SK-N-SH treated with all-trans-retinoic acid at 6 μM for 48 hours (cell line): Measurements from ENCODE around the gene ENO2.

Source experiments
- ATAC-seq: fragments of 200-7000 bp; cut with Tn5 transposase; 3 replicates; pipeline ENCODE4 v1.9.1; 2020; ENCODE audit warnings: mild to moderate bottlenecking, moderate library complexity
- ARNTL ChIP-seq: fragments of 450-650 bp; formaldehyde crosslinking; IDR thresholded peaks from 2 replicates; pipeline ENCODE4 v1.5.0; 2020; ENCODE audit warnings: low read depth, mild to moderate bottlenecking, moderate library complexity, borderline replicate concordance
- CSDC2 ChIP-seq: fragments of 250-450 bp; sonication (Bioruptor Pico); IDR thresholded peaks from 2 replicates; pipeline ENCODE4 v1.5.0; 2020; ENCODE audit warnings: mild to moderate bottlenecking, moderate library complexity
- ESRRG ChIP-seq: fragments of 250-450 bp; sonication (Bioruptor Pico); IDR thresholded peaks from 2 replicates; pipeline ENCODE4 v1.6.1; 2021; ENCODE audit warnings: mild to moderate bottlenecking
- GLIS3 ChIP-seq: fragments of 250-450 bp; sonication (Bioruptor Pico); IDR thresholded peaks from 2 replicates; pipeline ENCODE4 v1.5.0; 2020; ENCODE audit warnings: mild to moderate bottlenecking, moderate library complexity
- OSR1 ChIP-seq: fragments of 250-450 bp; sonication (Bioruptor Pico); IDR thresholded peaks from 2 replicates; pipeline ENCODE4 v1.8.0; 2022; ENCODE audit warnings: moderate library complexity, mild to moderate bottlenecking, inconsistent platforms
- PPARA ChIP-seq: fragments of 250-450 bp; sonication (Bioruptor Pico); IDR thresholded peaks from 2 replicates; pipeline ENCODE4 v1.5.0; 2020; ENCODE audit warnings: mild to moderate bottlenecking, borderline replicate concordance
- RARB ChIP-seq: fragments of 250-450 bp; sonication (Bioruptor Pico); IDR thresholded peaks from 2 replicates; pipeline ENCODE4 v1.8.0; 2021; ENCODE audit warnings: mild to moderate bottlenecking, moderate library complexity
- SNAI2 ChIP-seq: fragments of 250-450 bp; sonication (Bioruptor Pico); IDR thresholded peaks from 2 replicates; pipeline ENCODE4 v1.5.0; 2020; ENCODE audit warnings: mild to moderate bottlenecking, moderate library complexity
- TCF4 ChIP-seq: fragments of 250-450 bp; sonication (Bioruptor Pico); IDR thresholded peaks from 2 replicates; pipeline ENCODE4 v1.8.0; 2021; ENCODE audit warnings: mild to moderate bottlenecking, moderate library complexity, borderline replicate concordance
- TOX ChIP-seq: fragments of 250-450 bp; sonication (Bioruptor Pico); IDR thresholded peaks from 2 replicates; pipeline ENCODE4 v1.8.0; 2021; ENCODE audit warnings: mild to moderate bottlenecking, moderate library complexity, borderline replicate concordance
- ZC3H10 ChIP-seq: fragments of 250-450 bp; sonication (Bioruptor Pico); IDR thresholded peaks from 2 replicates; pipeline ENCODE4 v1.5.1; 2021; ENCODE audit warnings: mild to moderate bottlenecking, moderate library complexity
- ZFP3 ChIP-seq: fragments of 250-450 bp; sonication (Bioruptor Pico); IDR thresholded peaks from 2 replicates; pipeline ENCODE4 v1.5.0; 2020; ENCODE audit warnings: mild to moderate bottlenecking, moderate library complexity
- ZNF565 ChIP-seq: fragments of 450-650 bp; formaldehyde crosslinking; conservative IDR thresholded peaks from 2 replicates; pipeline ENCODE4 v1.5.0; 2020; ENCODE audit warnings: low read depth, mild to moderate bottlenecking, moderate library complexity
- ZNF70 ChIP-seq: fragments of 450-650 bp; formaldehyde crosslinking; IDR thresholded peaks from 2 replicates; pipeline ENCODE4 v1.5.0; 2020; ENCODE audit warnings: mild to moderate bottlenecking, moderate library complexity
- ZNF8 ChIP-seq: fragments of 450-650 bp; formaldehyde crosslinking; IDR thresholded peaks from 2 replicates; pipeline ENCODE4 v1.5.0; 2020; ENCODE audit warnings: mild to moderate bottlenecking, moderate library complexity
- TF ChIP-seq, protein P1 (sequence below): fragments of 250-450 bp; sonication (Bioruptor Pico); IDR thresholded peaks from 2 replicates; pipeline ENCODE4 v1.5.1; 2020; ENCODE audit warnings: low read depth, mild to moderate bottlenecking, moderate library complexity
- TF ChIP-seq, protein P2 (sequence below): fragments of 250-450 bp; sonication (Bioruptor Pico); IDR thresholded peaks from 2 replicates; pipeline ENCODE4 v1.8.0; 2020; ENCODE audit warnings: mild to moderate bottlenecking, moderate library complexity, borderline replicate concordance
- TF ChIP-seq, protein P3 (sequence below): fragments of 250-450 bp; sonication (Bioruptor Pico); IDR thresholded peaks from 2 replicates; pipeline ENCODE4 v1.8.0; 2021; ENCODE audit warnings: low read depth, mild to moderate bottlenecking, moderate library complexity, borderline replicate concordance
- TF ChIP-seq, protein P4 (sequence below): fragments of 250-450 bp; sonication (Bioruptor Pico); IDR thresholded peaks from 2 replicates; pipeline ENCODE4 v1.5.0; 2020; ENCODE audit warnings: mild to moderate bottlenecking, moderate library complexity
- TF ChIP-seq, protein P5 (sequence below): fragments of 250-450 bp; sonication (Bioruptor Pico); IDR thresholded peaks from 2 replicates; pipeline ENCODE4 v1.5.1; 2021; ENCODE audit warnings: mild to moderate bottlenecking, moderate library complexity

The ENO2 gene

DNA sequence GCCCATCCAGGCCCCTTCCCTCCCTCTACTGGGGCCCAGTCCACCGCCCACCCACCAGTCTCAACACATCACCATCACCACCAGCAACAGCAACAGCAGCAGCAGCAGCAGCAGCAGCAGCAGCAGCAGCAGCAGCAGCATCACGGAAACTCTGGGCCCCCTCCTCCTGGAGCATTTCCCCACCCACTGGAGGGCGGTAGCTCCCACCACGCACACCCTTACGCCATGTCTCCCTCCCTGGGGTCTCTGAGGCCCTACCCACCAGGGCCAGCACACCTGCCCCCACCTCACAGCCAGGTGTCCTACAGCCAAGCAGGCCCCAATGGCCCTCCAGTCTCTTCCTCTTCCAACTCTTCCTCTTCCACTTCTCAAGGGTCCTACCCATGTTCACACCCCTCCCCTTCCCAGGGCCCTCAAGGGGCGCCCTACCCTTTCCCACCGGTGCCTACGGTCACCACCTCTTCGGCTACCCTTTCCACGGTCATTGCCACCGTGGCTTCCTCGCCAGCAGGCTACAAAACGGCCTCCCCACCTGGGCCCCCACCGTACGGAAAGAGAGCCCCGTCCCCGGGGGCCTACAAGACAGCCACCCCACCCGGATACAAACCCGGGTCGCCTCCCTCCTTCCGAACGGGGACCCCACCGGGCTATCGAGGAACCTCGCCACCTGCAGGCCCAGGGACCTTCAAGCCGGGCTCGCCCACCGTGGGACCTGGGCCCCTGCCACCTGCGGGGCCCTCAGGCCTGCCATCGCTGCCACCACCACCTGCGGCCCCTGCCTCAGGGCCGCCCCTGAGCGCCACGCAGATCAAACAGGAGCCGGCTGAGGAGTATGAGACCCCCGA, 22.5 kb downstream of the ENO2 start (continued):
- TF ChIP-seq, protein P1, sequence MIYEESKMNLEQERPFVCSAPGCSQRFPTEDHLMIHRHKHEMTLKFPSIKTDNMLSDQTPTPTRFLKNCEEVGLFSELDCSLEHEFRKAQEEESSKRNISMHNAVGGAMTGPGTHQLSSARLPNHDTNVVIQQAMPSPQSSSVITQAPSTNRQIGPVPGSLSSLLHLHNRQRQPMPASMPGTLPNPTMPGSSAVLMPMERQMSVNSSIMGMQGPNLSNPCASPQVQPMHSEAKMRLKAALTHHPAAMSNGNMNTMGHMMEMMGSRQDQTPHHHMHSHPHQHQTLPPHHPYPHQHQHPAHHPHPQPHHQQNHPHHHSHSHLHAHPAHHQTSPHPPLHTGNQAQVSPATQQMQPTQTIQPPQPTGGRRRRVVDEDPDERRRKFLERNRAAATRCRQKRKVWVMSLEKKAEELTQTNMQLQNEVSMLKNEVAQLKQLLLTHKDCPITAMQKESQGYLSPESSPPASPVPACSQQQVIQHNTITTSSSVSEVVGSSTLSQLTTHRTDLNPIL (CRISPR knock-in tag) = no peak
- TF ChIP-seq, protein P2, sequence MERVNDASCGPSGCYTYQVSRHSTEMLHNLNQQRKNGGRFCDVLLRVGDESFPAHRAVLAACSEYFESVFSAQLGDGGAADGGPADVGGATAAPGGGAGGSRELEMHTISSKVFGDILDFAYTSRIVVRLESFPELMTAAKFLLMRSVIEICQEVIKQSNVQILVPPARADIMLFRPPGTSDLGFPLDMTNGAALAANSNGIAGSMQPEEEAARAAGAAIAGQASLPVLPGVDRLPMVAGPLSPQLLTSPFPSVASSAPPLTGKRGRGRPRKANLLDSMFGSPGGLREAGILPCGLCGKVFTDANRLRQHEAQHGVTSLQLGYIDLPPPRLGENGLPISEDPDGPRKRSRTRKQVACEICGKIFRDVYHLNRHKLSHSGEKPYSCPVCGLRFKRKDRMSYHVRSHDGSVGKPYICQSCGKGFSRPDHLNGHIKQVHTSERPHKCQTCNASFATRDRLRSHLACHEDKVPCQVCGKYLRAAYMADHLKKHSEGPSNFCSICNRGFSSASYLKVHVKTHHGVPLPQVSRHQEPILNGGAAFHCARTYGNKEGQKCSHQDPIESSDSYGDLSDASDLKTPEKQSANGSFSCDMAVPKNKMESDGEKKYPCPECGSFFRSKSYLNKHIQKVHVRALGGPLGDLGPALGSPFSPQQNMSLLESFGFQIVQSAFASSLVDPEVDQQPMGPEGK (CRISPR knock-in tag) = no peak
- TF ChIP-seq SNAI2 (CRISPR knock-in tag) = no peak
- TF ChIP-seq, protein P3, sequence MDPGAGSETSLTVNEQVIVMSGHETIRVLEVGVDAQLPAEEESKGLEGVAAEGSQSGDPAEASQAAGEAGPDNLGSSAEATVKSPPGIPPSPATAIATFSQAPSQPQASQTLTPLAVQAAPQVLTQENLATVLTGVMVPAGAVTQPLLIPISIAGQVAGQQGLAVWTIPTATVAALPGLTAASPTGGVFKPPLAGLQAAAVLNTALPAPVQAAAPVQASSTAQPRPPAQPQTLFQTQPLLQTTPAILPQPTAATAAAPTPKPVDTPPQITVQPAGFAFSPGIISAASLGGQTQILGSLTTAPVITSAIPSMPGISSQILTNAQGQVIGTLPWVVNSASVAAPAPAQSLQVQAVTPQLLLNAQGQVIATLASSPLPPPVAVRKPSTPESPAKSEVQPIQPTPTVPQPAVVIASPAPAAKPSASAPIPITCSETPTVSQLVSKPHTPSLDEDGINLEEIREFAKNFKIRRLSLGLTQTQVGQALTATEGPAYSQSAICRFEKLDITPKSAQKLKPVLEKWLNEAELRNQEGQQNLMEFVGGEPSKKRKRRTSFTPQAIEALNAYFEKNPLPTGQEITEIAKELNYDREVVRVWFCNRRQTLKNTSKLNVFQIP = no peak
- no peak for TF ChIP-seq TOX (CRISPR knock-in tag)
- no peak for TF ChIP-seq ESRRG (CRISPR knock-in tag)

DNA sequence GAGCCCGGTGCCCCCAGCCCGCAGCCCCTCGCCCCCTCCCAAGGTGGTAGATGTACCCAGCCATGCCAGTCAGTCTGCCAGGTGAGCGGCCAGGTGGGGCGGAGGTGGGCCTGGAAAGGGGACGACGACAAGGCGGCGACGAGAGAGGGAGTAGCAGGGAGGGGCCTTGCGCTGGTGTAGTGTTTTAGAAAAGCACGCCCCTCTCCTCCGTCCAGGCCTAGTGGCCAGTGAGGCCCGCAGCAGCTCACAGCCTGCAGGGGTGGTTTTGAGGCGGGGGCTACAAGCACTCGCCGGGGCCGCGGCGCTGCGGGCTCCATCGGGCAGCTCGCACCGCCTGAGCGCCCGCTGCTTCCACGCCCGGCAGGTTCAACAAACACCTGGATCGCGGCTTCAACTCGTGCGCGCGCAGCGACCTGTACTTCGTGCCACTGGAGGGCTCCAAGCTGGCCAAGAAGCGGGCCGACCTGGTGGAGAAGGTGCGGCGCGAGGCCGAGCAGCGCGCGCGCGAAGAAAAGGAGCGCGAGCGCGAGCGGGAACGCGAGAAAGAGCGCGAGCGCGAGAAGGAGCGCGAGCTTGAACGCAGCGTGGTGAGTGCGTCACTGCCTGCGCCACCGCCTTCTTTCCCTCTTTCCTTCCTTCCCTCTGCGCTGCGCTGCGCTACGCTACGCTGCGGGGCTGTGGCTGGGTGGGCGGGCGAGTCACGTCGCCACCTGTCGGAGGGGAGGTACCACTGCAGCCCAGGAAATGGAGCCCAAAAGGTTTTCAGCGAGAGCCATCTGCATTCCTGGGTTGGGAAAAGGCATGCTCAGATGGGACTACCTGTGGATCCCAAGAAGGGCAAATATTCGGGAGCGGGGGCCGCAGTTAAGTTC, 23.3 kb downstream of the ENO2 start:
- TF ChIP-seq PPARA (CRISPR knock-in tag) (no peak), ZC3H10 (CRISPR knock-in tag) (peak; percentile 6; the same call in 1 of the 2 replicates), ZNF8 (no peak), CSDC2 (CRISPR knock-in tag) (peak; percentile 63; the same call in 1 of the 2 replicates), ZNF565 (0 out of 2 replicates have a peak, but pooled peaks have one; percentile 43), OSR1 (CRISPR knock-in tag) (no peak), SNAI2 (CRISPR knock-in tag) (no peak), GLIS3 (0 out of 2 replicates have a peak, but pooled peaks have one; percentile 58), ARNTL (no peak), RARB (no peak), ZFP3 (CRISPR knock-in tag) (no peak), ZNF70 (CRISPR knock-in tag) (peak; percentile 7; the same call in 1 of the 2 replicates), ESRRG (CRISPR knock-in tag) (no peak), TCF4 (CRISPR knock-in tag) (no peak)
- TF ChIP-seq, protein P1 (CRISPR knock-in tag) = no peak
- TF ChIP-seq, protein P3 = no peak
- TF ChIP-seq, protein P4, sequence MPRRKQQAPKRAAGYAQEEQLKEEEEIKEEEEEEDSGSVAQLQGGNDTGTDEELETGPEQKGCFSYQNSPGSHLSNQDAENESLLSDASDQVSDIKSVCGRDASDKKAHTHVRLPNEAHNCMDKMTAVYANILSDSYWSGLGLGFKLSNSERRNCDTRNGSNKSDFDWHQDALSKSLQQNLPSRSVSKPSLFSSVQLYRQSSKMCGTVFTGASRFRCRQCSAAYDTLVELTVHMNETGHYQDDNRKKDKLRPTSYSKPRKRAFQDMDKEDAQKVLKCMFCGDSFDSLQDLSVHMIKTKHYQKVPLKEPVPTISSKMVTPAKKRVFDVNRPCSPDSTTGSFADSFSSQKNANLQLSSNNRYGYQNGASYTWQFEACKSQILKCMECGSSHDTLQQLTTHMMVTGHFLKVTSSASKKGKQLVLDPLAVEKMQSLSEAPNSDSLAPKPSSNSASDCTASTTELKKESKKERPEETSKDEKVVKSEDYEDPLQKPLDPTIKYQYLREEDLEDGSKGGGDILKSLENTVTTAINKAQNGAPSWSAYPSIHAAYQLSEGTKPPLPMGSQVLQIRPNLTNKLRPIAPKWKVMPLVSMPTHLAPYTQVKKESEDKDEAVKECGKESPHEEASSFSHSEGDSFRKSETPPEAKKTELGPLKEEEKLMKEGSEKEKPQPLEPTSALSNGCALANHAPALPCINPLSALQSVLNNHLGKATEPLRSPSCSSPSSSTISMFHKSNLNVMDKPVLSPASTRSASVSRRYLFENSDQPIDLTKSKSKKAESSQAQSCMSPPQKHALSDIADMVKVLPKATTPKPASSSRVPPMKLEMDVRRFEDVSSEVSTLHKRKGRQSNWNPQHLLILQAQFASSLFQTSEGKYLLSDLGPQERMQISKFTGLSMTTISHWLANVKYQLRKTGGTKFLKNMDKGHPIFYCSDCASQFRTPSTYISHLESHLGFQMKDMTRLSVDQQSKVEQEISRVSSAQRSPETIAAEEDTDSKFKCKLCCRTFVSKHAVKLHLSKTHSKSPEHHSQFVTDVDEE (CRISPR knock-in tag) = no peak; the same call in 1 of the 2 replicates
- TF ChIP-seq, protein P5, sequence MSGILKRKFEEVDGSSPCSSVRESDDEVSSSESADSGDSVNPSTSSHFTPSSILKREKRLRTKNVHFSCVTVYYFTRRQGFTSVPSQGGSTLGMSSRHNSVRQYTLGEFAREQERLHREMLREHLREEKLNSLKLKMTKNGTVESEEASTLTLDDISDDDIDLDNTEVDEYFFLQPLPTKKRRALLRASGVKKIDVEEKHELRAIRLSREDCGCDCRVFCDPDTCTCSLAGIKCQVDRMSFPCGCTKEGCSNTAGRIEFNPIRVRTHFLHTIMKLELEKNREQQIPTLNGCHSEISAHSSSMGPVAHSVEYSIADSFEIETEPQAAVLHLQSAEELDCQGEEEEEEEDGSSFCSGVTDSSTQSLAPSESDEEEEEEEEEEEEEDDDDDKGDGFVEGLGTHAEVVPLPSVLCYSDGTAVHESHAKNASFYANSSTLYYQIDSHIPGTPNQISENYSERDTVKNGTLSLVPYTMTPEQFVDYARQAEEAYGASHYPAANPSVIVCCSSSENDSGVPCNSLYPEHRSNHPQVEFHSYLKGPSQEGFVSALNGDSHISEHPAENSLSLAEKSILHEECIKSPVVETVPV = no peak
- TF ChIP-seq, all 23 proteins: peak for 5

More for the DNA sequence above, 23.3 kb downstream of the ENO2 start:
- peak; percentile 92 for ATAC-seq
